Fibroblast of peridontal ligament (primary cell): ENCODE measurements around the gene MED16.
"Not testable (repeated sequence)": the region's sequence is repeated elsewhere in the genome, so short reads cannot be mapped to it uniquely, and the experiment has no call there.

ENCODE experiments used
- DNase-seq: peaks from one replicate; pipeline ENCODE4 v3.0.0-alpha.2; 2010; ENCODE audit errors: extremely low read depth

The MED16 gene

GRCh38 chr19:888581-889385 lies 4.2 kb downstream of the MED16 start:
- DNase-seq = no peak

- no peak for DNase-seq
Observed at GRCh38 chr19:887599-887998, 5.4 kb downstream of the MED16 start.

GRCh38 chr19:887072-887471 lies 5.9 kb downstream of the MED16 start:
- DNase-seq = peak; percentile 69

- no peak for DNase-seq
Observed at GRCh38 chr19:885536-886224, 7.3 kb downstream of the MED16 start.

- DNase-seq = no peak
Observed at GRCh38 chr19:884420-885211, 8.4 kb downstream of the MED16 start.

- no peak for DNase-seq
Observed at GRCh38 chr19:883661-884211, 9.3 kb downstream of the MED16 start.

GRCh38 chr19:882871-883497 lies 10.0 kb downstream of the MED16 start:
- DNase-seq = no peak

- no peak for DNase-seq
Observed at GRCh38 chr19:881385-882071, 11.5 kb downstream of the MED16 start.

GRCh38 chr19:879711-880438 lies 13.1 kb downstream of the MED16 start:
- no peak for DNase-seq

- DNase-seq = not testable (repeated sequence)
Observed at GRCh38 chr19:878751-879561, 14.0 kb downstream of the MED16 start.

- not testable (repeated sequence) for DNase-seq
Observed at GRCh38 chr19:877992-878660, 14.9 kb downstream of the MED16 start.

GRCh38 chr19:876780-877314 lies 16.1 kb downstream of the MED16 start:
- DNase-seq = no peak

GRCh38 chr19:876089-876488 lies 16.9 kb downstream of the MED16 start:
- no peak for DNase-seq

GRCh38 chr19:875265-875879 lies 17.6 kb downstream of the MED16 start:
- no peak for DNase-seq

- DNase-seq = no peak
Observed at GRCh38 chr19:873561-874041, 19.4 kb downstream of the MED16 start.

GRCh38 chr19:873084-873483 lies 19.9 kb downstream of the MED16 start:
- no peak for DNase-seq

- no peak for DNase-seq
Observed at GRCh38 chr19:872266-872951, 20.6 kb downstream of the MED16 start.
